Colonic mucosa (tissue), 4 donors: Measurements from ENCODE around the gene INPP5E. TPM values are rescaled to one million over a fixed set of nuclear protein-coding genes. Genes with fewer than 3 reads are reported as not detected.

Experiments used
- DNase-seq: peaks from one replicate; pipeline ENCODE4 v3.0.0-alpha.2; 2020
- H3K27ac ChIP-seq: fragments of 200-600 bp; one replicate; pipeline ENCODE4 v1.8.0; 2021
- H3K27me3 ChIP-seq: fragments of 200-600 bp; one replicate; pipeline ENCODE4 v1.8.0; 2021
- H3K36me3 ChIP-seq: fragments of 200-600 bp; one replicate; pipeline ENCODE4 v1.8.0; 2021
- H3K4me1 ChIP-seq: fragments of 200-600 bp; one replicate; pipeline ENCODE4 v1.8.0; 2021; ENCODE audit warnings: mild to moderate bottlenecking
- H3K4me3 ChIP-seq: fragments of 200-600 bp; one replicate; pipeline ENCODE4 v1.8.0; 2021
- H3K9ac ChIP-seq, 2 donors: one replicate each; pipeline ENCODE4 v1.7.0; 2013; ENCODE audit warnings: control low read depth in 2 of 2, low read depth in 2 of 2, low read length in 2 of 2
- H3K9me3 ChIP-seq: fragments of 200-600 bp; one replicate; pipeline ENCODE4 v1.8.0; 2021
- intact Hi-C: fragments of 100-400 bp; cut with DNase I; formaldehyde crosslinking; loops from one replicate; pipeline ENCODE4 v1.14.1; 2022
- total RNA-seq, 2 donors: library from RNA; stranded (reverse); fragmentation: NEBNext Ultra II Directional in 1 of 2; extraction: Animal tissue kit (Norgen Biotek cat#: 25700) in 1 of 2; gene quantifications; one replicate each; pipeline ENCODE4 v1.2.1, GENCODE V29; 2021
- TF ChIP-seq, protein P1 (sequence below): fragments of 200-600 bp; IDR thresholded peaks from one replicate; pipeline ENCODE4 v1.8.0; 2022; ENCODE audit warnings: antibody characterized with exemption, mild to moderate bottlenecking
- donor health status: healthy.
- donor health status: DM: no; HTN: no; CAD: no.
- donor health status: DM: no; HTN: no; CAD: no.

The INPP5E gene
- total RNA-seq, 2 donors from 2014 or later = 8.3 to 12.1 TPM

DNA sequence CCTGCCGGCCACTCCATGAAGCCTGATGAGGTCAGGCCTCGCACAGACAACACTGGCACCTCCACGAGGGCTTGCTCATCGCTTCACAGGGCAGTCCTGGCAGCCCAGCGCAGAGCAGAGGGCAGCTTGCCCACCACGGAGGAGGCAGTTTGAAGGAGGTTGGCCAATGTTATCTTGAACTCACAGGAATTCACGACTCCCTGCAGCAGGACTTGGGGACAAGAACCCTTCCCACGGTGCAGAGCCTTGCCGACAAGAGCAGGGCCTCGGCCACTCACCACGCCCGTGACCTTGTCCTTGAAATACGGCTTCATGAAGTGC is 44.7 kb downstream of the INPP5E start:
- DNase-seq = no peak

DNA sequence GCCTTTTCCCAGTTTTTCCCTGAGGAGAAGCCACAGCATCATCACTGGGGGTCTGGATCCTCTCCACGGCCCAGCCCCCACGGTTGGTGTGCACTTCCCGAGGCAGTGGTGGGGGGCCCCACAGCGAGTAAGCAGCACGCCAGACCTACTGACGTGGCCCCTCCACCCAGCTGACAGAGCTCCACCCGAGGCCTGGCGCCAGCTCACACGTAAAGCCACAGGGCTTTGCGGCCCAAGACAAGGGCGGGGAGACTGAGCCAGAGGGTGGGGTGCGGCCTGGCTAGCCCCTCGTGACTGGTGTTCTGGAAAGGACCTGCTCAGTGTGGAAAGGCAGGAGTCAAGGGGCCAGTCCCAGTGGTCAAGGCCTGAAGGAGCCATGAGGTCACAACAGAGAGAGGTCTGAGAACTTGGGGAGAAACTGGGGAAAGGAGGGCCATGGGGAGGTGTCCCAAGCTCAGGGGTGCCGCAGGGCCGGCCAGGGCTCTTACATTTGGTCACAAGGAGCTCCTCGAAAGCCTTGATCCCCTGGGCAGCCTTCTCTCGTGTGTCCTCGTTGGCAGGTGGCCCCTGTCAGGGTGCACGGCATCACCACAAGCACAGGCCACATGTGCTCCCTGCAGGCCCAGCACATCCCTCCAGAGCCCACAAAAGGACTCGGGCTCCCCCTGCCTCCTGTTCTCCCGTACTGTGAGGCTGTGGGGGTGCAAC is 45.2 kb downstream of the INPP5E start:
- H3K36me3 ChIP-seq = peaks cover 6% of the 10 kb centered on the region
- TF ChIP-seq, protein P1, sequence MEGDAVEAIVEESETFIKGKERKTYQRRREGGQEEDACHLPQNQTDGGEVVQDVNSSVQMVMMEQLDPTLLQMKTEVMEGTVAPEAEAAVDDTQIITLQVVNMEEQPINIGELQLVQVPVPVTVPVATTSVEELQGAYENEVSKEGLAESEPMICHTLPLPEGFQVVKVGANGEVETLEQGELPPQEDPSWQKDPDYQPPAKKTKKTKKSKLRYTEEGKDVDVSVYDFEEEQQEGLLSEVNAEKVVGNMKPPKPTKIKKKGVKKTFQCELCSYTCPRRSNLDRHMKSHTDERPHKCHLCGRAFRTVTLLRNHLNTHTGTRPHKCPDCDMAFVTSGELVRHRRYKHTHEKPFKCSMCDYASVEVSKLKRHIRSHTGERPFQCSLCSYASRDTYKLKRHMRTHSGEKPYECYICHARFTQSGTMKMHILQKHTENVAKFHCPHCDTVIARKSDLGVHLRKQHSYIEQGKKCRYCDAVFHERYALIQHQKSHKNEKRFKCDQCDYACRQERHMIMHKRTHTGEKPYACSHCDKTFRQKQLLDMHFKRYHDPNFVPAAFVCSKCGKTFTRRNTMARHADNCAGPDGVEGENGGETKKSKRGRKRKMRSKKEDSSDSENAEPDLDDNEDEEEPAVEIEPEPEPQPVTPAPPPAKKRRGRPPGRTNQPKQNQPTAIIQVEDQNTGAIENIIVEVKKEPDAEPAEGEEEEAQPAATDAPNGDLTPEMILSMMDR = no peak
- no peaks in the 10 kb centered on the region for H3K9me3 ChIP-seq
- H3K27ac ChIP-seq = no peak overlapping the region
- H3K9ac ChIP-seq = no peak overlapping the region
- no peak for DNase-seq
- H3K4me3 ChIP-seq = no peak overlapping the region
- no peaks in the 10 kb centered on the region for H3K27me3 ChIP-seq
- intact Hi-C loops = no loop called here
- peaks cover 12% of the 10 kb centered on the region for H3K4me1 ChIP-seq

More for the DNA sequence above, 44.7 kb downstream of the INPP5E start:
- H3K9ac ChIP-seq = no peak overlapping the region
- H3K27me3 ChIP-seq = no peaks in the 10 kb centered on the region
- TF ChIP-seq, protein P1 = no peak
- intact Hi-C loops = no loop called here
- H3K4me1 ChIP-seq = peaks cover 12% of the 10 kb centered on the region
- peaks cover 6% of the 10 kb centered on the region for H3K36me3 ChIP-seq
- no peak overlapping the region for H3K27ac ChIP-seq
- no peak overlapping the region for H3K4me3 ChIP-seq
- no peaks in the 10 kb centered on the region for H3K9me3 ChIP-seq

GRCh38 chr9:136393531-136393930 is 46.1 kb downstream of the INPP5E start:
- Histone ChIP-seq H3K4me1 (peaks cover 12% of the 10 kb centered on the region), H3K27ac (no peak overlapping the region), H3K36me3 (peaks cover 6% of the 10 kb centered on the region), H3K9ac (no peak overlapping the region), H3K4me3 (no peak overlapping the region), H3K27me3 (no peaks in the 10 kb centered on the region), H3K9me3 (no peaks in the 10 kb centered on the region)
- intact Hi-C loops = no loop called here
- no peak for DNase-seq
- TF ChIP-seq, protein P1 = no peak

- DNase-seq = no peak
Observed at GRCh38 chr9:136392538-136393449, 46.9 kb downstream of the INPP5E start.

More at GRCh38 chr9:136392538-136393449, 46.9 kb downstream of the INPP5E start:
- H3K36me3 ChIP-seq = peaks cover 6% of the 10 kb centered on the region
- H3K9me3 ChIP-seq = no peaks in the 10 kb centered on the region
- H3K9ac ChIP-seq = no peak overlapping the region
- no peak overlapping the region for H3K27ac ChIP-seq
- no peaks in the 10 kb centered on the region for H3K27me3 ChIP-seq
- peaks cover 12% of the 10 kb centered on the region for H3K4me1 ChIP-seq
- H3K4me3 ChIP-seq = no peak overlapping the region
- TF ChIP-seq, protein P1 = no peak
- intact Hi-C loops = no loop called here
